Motor neuron (in vitro differentiated cells): ENCODE results near the gene MTNR1A. TPM values are rescaled to one million over a fixed set of nuclear protein-coding genes. Genes with fewer than 3 reads are reported as not detected.

Experiments
- ATAC-seq, 8 experiments: fragments of 200-7000 bp; cut with Tn5 transposase; replicated peaks in 6 of 8; 2 replicates each; pipeline ENCODE4 v1.8.0; 2021; ENCODE audit warnings: mild to moderate bottlenecking in 8 of 8, moderate library complexity in 8 of 8
- H3K27ac ChIP-seq, 2 donors: fragments of 250-450 bp; sonication (Bioruptor Pico); 2 replicates each; pipeline ENCODE4 v1.9.0; 2021; ENCODE audit warnings: antibody characterized with exemption in 2 of 2, mild to moderate bottlenecking in 2 of 2, moderate library complexity in 1 of 2
- H3K4me1 ChIP-seq, 2 donors: fragments of 250-450 bp; sonication (Bioruptor Pico); replicated peaks in 1 of 2; 2 replicates each; pipeline ENCODE4 v1.6.1; 2021; ENCODE audit warnings: antibody characterized with exemption in 2 of 2, mild to moderate bottlenecking in 2 of 2, moderate library complexity in 1 of 2
- H3K4me3 ChIP-seq, 5 donors: fragments of 250-450 bp; sonication (Bioruptor Pico); 2 replicates each; pipeline ENCODE4 v1.9.0; 2021; ENCODE audit warnings: antibody characterized with exemption in 5 of 5, mild to moderate bottlenecking in 5 of 5, moderate library complexity in 4 of 5
- WGBS, 10 experiments: fragments of 450-650 bp; shearing (Covaris generic); methylation state at CpG; one replicate each; pipeline ENCODE4 v1.0.0; 2022; 5-methylcytosine and 5-hydroxymethylcytosine counted together
- in situ Hi-C, 9 experiments: fragments of 400-800 bp; cut with MboI; loops; one replicate each; pipeline ENCODE4 v1.15.0; 2021; ENCODE audit warnings: low sequenced_read_pairs in 9 of 9, low pct_unique_long_range_greater_than_20kb in 2 of 9; ENCODE audit not compliant: unreplicated experiment in 9 of 9
- total RNA-seq, 8 experiments: library from RNA; unstranded; fragments of 300-600 nt; gene quantifications; 2 replicates each; pipeline versions ENCODE4 v1.2.3 to v1.2.4, GENCODE V29; 2022

Gene MTNR1A
- total RNA-seq, 8 experiments from 2014 or later = 0.11 to 0.57 (median 0.32) TPM; not detected in 4

GRCh38 chr4:186587416-186588018, 32.1 kb upstream of the MTNR1A start:
- in situ Hi-C loops = loop anchor here in 6 of 9 experiments (10.0 to 25.0 kb wide), 3 partner anchors 275 to 300 kb away; no protein-coding TSS in a partner anchor
- Histone ChIP-seq H3K27ac (no peak overlapping the region), H3K4me1 (no peaks in the 10 kb centered on the region), H3K4me3 (no peak overlapping the region)
- 8 to 63% (median 34%) methylated on average over 1 to 4 of the region's 4 CpGs for WGBS, 10 experiments
- peak in 4 of 8 experiments; percentile 49 to 78 (median 65) for ATAC-seq

- in situ Hi-C loops = loop anchor here in 6 of 9 experiments (10.0 to 25.0 kb wide), 3 partner anchors 274 to 299 kb away; no protein-coding TSS in a partner anchor
- ATAC-seq = no peak
- Histone ChIP-seq H3K4me3 (no peak overlapping the region), H3K4me1 (no peaks in the 10 kb centered on the region), H3K27ac (no peak overlapping the region)
- WGBS, 10 experiments = 87 to 100% (median 100%) methylated on average over 1 to 8 of the region's 8 CpGs; no CpG with 5 or more reads in 1 of the 10 experiments
Measured at GRCh38 chr4:186586205-186586604, 30.8 kb upstream of the MTNR1A start.

GRCh38 chr4:186584912-186585311, 29.5 kb upstream of the MTNR1A start:
- Histone ChIP-seq H3K4me3 (no peak overlapping the region), H3K4me1 (no peaks in the 10 kb centered on the region), H3K27ac (no peak overlapping the region)
- in situ Hi-C loops = loop anchor here in 6 of 9 experiments (10.0 to 25.0 kb wide), 3 partner anchors 273 to 298 kb away; no protein-coding TSS in a partner anchor
- no peak for ATAC-seq
- WGBS, 10 experiments = 43 to 100% (median 88%) methylated on average over 1 to 6 of the region's 6 CpGs; no CpG with 5 or more reads in 1 of the 10 experiments

GRCh38 chr4:186581421-186581820, 26.1 kb upstream of the MTNR1A start:
- no peak for ATAC-seq
- whole genome bisulfite sequencing, 10 experiments = 82 to 100% (median 93%) methylated on average over 1 to 6 of the region's 6 CpGs; no CpG with 5 or more reads in 2 of the 10 experiments
- in situ Hi-C loops = loop anchor here in 6 of 9 experiments (10.0 to 25.0 kb wide), 3 partner anchors 269 to 294 kb away; no protein-coding TSS in a partner anchor

GRCh38 chr4:186580669-186581068, 25.3 kb upstream of the MTNR1A start:
- Histone ChIP-seq H3K4me3 (no peak overlapping the region), H3K27ac (no peak overlapping the region), H3K4me1 (no peaks in the 10 kb centered on the region)
- 56 to 100% (median 100%) methylated on average over 1 of the region's 1 CpG; no CpG with 5 or more reads in 5 of the 10 experiments for WGBS, 10 experiments
- no peak for ATAC-seq
- in situ Hi-C loops = loop anchor here in 6 of 9 experiments (10.0 to 25.0 kb wide), 3 partner anchors 268 to 293 kb away; no protein-coding TSS in a partner anchor

More at GRCh38 chr4:186581421-186581820, 26.1 kb upstream of the MTNR1A start:
- Histone ChIP-seq H3K4me1 (no peaks in the 10 kb centered on the region), H3K4me3 (no peak overlapping the region), H3K27ac (no peak overlapping the region)

GRCh38 chr4:186570193-186570996, 15.0 kb upstream of the MTNR1A start:
- ATAC-seq = peak; percentile 41 to 96 (median 78)
- Histone ChIP-seq H3K4me3 (peak overlapping the region in 1 of 5 donors; percentile 4), H3K27ac (peak overlapping the region in 1 of 2 donors; percentile 39), H3K4me1 (peaks cover 0 to 10% of the 10 kb centered on the region in 2 donors)
- 14 to 86% (median 65%) methylated on average over 1 to 13 of the region's 23 CpGs for WGBS, 10 experiments
- in situ Hi-C loops = loop anchor here in 1 of 9 experiments (25.0 kb wide), 1 partner anchor 233 kb away; no protein-coding TSS in a partner anchor

GRCh38 chr4:186569533-186570192, 14.3 kb upstream of the MTNR1A start:
- H3K4me3 ChIP-seq = peak overlapping the region in 1 of 5 donors; percentile 4
- H3K4me1 ChIP-seq = peaks cover 0 to 10% of the 10 kb centered on the region in 2 donors
- in situ Hi-C loops = loop anchor here in 1 of 9 experiments (25.0 kb wide), 1 partner anchor 232 kb away; no protein-coding TSS in a partner anchor
- H3K27ac ChIP-seq = peak overlapping the region in 1 of 2 donors; percentile 39
- whole genome bisulfite sequencing, 10 experiments = 29 to 80% (median 79%) methylated on average over 1 to 5 of the region's 10 CpGs; no CpG with 5 or more reads in 5 of the 10 experiments
- peak in 1 of 8 experiments; percentile 43 for ATAC-seq

GRCh38 chr4:186566068-186566467, 10.7 kb upstream of the MTNR1A start:
- in situ Hi-C loops = loop anchor here in 1 of 9 experiments (25.0 kb wide), 1 partner anchor 229 kb away; no protein-coding TSS in a partner anchor
- no peak for ATAC-seq

GRCh38 chr4:186563761-186564160, 8.4 kb upstream of the MTNR1A start:
- in situ Hi-C loops = loop anchor here in 1 of 9 experiments (25.0 kb wide), 1 partner anchor 226 kb away; no protein-coding TSS in a partner anchor
- Histone ChIP-seq H3K4me3 (no peak overlapping the region), H3K4me1 (no peaks in the 10 kb centered on the region), H3K27ac (no peak overlapping the region)
- no peak for ATAC-seq
- WGBS, 10 experiments = 55 to 93% (median 79%) methylated on average over 3 to 11 of the region's 11 CpGs; no CpG with 5 or more reads in 1 of the 10 experiments

More at GRCh38 chr4:186566068-186566467, 10.7 kb upstream of the MTNR1A start:
- WGBS, 10 experiments = 68 to 100% (median 90%) methylated on average over 2 to 7 of the region's 7 CpGs
- Histone ChIP-seq H3K4me1 (peaks cover 0 to 10% of the 10 kb centered on the region in 2 donors), H3K4me3 (no peak overlapping the region), H3K27ac (no peak overlapping the region)

GRCh38 chr4:186561748-186562147, 6.4 kb upstream of the MTNR1A start:
- H3K27ac ChIP-seq = no peak overlapping the region
- H3K4me3 ChIP-seq = no peak overlapping the region
- WGBS, 10 experiments = 0 to 100% (median 65%) methylated on average over 1 of the region's 1 CpG; no CpG with 5 or more reads in 2 of the 10 experiments
- no peaks in the 10 kb centered on the region for H3K4me1 ChIP-seq
- in situ Hi-C loops = loop anchor here in 1 of 9 experiments (25.0 kb wide), 1 partner anchor 224 kb away; no protein-coding TSS in a partner anchor
- no peak for ATAC-seq

- in situ Hi-C loops = loop anchor here in 1 of 9 experiments (25.0 kb wide), 1 partner anchor 223 kb away; no protein-coding TSS in a partner anchor
Measured at GRCh38 chr4:186560647-186561046, 5.3 kb upstream of the MTNR1A start.

GRCh38 chr4:186557486-186557885, 2.1 kb upstream of the MTNR1A start:
- ATAC-seq = peak in 6 of 8 experiments; percentile 25 to 95 (median 86)
- Histone ChIP-seq H3K4me3 (no peak overlapping the region), H3K27ac (no peak overlapping the region), H3K4me1 (no peaks in the 10 kb centered on the region)
- 0 to 63% (median 52%) methylated on average over 1 to 3 of the region's 3 CpGs; no CpG with 5 or more reads in 1 of the 10 experiments for WGBS, 10 experiments
- in situ Hi-C loops = loop anchor here in 1 of 9 experiments (25.0 kb wide), 1 partner anchor 220 kb away; no protein-coding TSS in a partner anchor

More at GRCh38 chr4:186560647-186561046, 5.3 kb upstream of the MTNR1A start:
- Histone ChIP-seq H3K4me3 (no peak overlapping the region), H3K27ac (no peak overlapping the region), H3K4me1 (no peaks in the 10 kb centered on the region)
- no peak for ATAC-seq
- 61 to 100% (median 80%) methylated on average over 1 to 3 of the region's 3 CpGs; no CpG with 5 or more reads in 1 of the 10 experiments for WGBS, 10 experiments
